ENCODE data around the gene IPO5.

Gene IPO5

DNA sequence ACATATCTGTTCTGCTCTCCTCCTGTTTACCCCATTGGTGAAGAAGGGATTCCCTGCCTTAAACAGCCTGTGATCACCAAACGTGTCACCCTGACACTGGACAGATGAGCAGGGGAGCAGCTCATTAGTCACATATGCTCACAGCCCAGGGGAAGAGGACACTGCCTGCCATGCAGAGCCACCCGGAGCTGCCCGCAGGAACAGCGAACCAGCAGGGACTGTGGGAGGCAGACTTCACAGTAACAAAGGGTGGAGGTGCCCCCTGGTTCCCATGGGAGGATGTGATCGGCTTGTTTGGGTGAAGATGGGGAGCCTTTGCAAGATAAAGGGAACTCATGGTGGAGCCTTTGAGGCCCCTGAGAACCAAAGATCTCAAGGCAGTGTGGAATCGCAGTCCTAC lies 100.8 kb downstream of the IPO5 start:
- TF ChIP-seq, protein P1, sequence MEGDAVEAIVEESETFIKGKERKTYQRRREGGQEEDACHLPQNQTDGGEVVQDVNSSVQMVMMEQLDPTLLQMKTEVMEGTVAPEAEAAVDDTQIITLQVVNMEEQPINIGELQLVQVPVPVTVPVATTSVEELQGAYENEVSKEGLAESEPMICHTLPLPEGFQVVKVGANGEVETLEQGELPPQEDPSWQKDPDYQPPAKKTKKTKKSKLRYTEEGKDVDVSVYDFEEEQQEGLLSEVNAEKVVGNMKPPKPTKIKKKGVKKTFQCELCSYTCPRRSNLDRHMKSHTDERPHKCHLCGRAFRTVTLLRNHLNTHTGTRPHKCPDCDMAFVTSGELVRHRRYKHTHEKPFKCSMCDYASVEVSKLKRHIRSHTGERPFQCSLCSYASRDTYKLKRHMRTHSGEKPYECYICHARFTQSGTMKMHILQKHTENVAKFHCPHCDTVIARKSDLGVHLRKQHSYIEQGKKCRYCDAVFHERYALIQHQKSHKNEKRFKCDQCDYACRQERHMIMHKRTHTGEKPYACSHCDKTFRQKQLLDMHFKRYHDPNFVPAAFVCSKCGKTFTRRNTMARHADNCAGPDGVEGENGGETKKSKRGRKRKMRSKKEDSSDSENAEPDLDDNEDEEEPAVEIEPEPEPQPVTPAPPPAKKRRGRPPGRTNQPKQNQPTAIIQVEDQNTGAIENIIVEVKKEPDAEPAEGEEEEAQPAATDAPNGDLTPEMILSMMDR (conservative IDR thresholded peaks at IDR 0.05; ENCODE audit: low read length): no peak
- H3K4me3 ChIP-seq (ENCODE audit: low read length): no peak overlapping the region
- no peak for DNase-seq (ENCODE audit: low read depth)

DNA sequence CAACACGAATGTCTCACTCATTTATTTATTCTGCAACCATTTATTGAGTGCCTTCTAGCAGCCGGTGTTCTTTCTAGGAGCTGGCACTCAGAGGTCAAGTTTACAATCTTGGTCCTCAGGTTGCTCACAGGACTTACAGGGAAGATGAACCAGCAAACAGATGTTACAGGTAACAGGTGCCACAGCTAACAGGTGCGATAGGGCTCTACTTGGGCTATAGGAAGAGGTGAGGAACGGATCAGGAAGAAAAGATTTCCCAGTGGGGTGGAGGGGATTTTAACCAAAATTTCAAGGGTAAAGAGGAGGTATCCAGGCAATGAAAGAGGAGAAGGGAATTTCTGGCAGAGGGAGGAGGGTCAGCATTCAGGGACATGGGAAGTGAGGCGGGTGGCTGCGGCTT lies 102.1 kb downstream of the IPO5 start:
- no peak overlapping the region for H3K4me3 ChIP-seq (ENCODE audit: low read length)
- no peak for DNase-seq (ENCODE audit: low read depth)
- TF ChIP-seq, protein P1 (conservative IDR thresholded peaks at IDR 0.05; ENCODE audit: low read length): no peak

DNA sequence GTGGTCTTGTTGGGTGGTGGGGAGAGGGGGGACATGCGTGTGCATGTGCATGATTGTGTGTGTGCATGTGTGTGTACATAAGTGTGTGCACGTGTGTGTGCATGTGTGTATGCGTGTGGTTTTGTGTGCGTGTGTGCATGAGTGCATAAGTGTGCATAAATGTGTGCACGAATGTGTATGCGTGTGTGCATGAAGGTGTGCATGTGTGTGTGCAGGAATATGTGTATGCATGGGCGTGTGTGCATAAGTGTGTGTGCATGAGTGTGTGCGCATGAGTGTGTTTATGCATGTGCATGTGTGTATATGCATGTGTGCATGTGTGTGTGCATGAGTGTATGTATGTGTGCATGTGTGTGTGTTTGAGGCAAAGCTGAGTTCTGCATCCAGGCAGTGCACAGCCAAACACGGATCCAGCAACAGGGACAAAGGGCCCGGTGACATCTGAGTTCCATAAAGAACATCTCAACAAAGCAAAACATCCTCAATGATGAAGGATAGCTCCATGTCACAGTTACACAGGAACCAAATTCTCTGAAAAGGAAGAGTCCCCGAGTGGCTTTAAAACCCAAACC lies 103.5 kb downstream of the IPO5 start:
- no peak overlapping the region for H3K4me3 ChIP-seq (ENCODE audit: low read length)
- TF ChIP-seq, protein P1 (conservative IDR thresholded peaks at IDR 0.05; ENCODE audit: low read length): no peak
- no peak for DNase-seq (ENCODE audit: low read depth)

DNA sequence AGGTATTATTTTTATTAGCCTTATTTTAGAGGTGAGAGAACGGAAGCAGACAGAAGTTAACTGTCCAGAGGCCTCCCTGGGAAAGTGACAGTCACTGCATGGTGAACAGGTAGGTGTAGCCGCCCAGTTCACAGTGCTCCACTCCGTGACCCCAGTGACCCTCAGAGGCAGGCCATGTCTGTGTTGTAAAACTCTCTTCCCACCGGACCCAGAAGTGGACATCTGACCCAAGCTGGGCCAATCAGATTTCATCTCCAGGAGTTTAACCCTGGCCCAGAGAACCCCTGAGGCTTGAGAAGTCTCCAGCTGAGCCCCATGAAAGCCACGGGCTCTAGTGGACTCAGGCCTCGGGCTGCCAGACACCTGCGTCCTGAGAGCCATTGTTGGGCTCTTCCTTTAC lies 105.8 kb downstream of the IPO5 start:
- no peak for DNase-seq (ENCODE audit: low read depth)
- no peak overlapping the region for H3K4me3 ChIP-seq (ENCODE audit: low read length)
- TF ChIP-seq, protein P1 (conservative IDR thresholded peaks at IDR 0.05; ENCODE audit: low read length): no peak

- no peak for DNase-seq (ENCODE audit: low read depth)
- TF ChIP-seq, protein P1 (conservative IDR thresholded peaks at IDR 0.05; ENCODE audit: low read length): no peak
- no peak overlapping the region for H3K4me3 ChIP-seq (ENCODE audit: low read length)
These were observed 106.8 kb downstream of the IPO5 start for GRCh38 chr13:98060282-98060681.

- H3K4me3 ChIP-seq (ENCODE audit: low read length): no peak overlapping the region
- no peak for DNase-seq (ENCODE audit: low read depth)
- TF ChIP-seq, protein P1 (conservative IDR thresholded peaks at IDR 0.05; ENCODE audit: low read length): no peak
These were observed 112.0 kb downstream of the IPO5 start for GRCh38 chr13:98065468-98065867.

DNA sequence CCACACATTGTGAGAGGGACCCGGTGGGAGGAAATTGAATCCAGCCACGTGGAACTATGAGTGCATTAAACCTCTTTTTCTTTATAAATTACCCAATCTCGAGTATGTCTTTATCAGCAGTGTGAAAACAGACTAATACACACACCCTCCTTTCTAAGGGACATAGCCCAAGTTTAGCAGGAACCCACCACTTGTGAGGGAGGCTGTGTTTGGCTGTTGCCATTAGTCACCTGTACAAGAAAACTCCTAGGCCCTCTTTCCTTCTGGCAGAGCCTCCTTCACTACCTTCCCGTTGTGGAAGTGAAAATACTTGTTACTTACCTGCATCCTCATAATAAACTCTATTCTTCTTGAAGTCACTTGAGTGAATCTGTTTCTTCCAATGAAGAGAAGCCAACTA lies 113.2 kb downstream of the IPO5 start:
- TF ChIP-seq, protein P1 (conservative IDR thresholded peaks at IDR 0.05; ENCODE audit: low read length): no peak
- DNase-seq (ENCODE audit: low read depth): no peak
- no peak overlapping the region for H3K4me3 ChIP-seq (ENCODE audit: low read length)
